Pulmonary artery endothelial cell (primary cell): ENCODE results near the gene FBXO46. TPM values are rescaled to one million over a fixed set of nuclear protein-coding genes. Genes with fewer than 3 reads are reported as not detected.

ENCODE experiments used
- DNase-seq: peaks from one replicate; pipeline ENCODE4 v3.0.0-alpha.2; 2011; ENCODE audit warnings: low read depth, low spot score
- total RNA-seq: library from RNA; depleted of rRNA; stranded (reverse); fragments of >200 nt; gene quantifications from 2 replicates; pipeline ENCODE4 v1.2.3, GENCODE V29; 2014

Gene FBXO46, protein sequence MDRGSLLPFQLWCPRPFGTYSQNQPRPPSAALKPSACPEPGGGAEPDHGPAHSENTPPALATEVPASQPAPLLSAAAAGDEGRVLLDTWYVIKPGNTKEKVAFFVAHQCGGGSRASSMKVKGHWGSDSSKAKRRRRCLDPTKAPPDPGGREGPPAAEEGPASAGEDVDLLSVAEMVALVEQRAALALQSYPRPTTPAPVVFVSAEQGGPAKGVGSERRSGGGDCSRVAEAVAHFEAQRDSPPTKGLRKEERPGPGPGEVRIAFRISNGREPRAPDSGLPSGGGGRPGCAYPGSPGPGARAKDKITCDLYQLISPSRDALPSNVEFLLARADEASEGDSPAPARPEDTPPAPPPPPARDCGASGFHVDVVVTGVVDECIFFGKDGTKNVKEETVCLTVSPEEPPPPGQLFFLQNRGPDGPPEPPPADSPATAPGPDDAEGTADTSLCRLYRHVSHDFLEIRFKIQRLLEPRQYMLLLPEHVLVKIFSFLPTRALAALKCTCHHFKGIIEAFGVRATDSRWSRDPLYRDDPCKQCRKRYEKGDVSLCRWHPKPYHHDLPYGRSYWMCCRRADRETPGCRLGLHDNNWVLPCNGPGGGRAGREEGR
- total RNA-seq, result 5.3 and 6.5 TPM in 2 replicates

DNA sequence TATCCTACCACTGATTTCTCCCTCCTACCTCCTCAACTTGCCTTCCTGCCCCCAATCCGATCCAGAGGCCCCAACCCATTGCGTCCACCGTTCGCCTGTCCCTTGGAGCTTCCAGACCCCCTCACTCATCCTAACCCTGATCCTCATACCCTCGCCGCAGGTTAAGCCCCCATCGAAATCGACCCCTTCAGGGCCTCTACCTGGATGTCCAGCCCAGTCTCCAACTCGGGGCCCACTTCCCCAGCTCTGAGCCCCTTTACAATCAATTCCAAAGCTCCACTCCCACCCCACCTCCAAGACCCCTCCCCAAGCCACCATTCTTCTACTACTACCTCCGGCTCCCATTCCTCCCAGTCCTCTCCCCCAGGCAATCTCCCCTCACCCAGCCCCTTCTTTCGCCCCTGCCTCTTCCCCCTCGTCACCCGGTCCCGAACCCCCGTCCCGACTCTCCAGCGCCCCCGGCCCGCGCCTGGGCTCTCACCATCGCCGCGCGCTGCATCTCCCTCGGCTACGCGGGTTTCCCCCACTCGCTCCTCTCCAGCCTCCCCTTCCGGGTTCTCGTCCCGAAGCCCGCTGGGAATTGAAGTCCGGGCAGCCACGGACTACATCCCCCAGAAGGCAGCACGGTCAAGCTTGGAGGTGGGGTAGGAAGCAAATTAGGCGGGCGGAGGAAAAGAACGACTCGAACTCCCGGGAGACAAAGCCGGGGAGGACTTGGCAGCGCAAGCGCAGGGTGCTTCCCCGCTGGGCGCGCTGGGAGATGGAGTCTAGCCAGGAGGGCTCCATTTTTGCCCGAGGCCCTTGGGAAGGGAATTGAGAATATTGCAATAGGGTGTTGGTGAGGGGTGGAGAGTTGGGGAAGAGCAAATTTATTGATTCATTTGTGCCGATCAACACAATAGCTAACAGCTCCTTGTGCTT, at the start of gene FBXO46:
Gene FBXO46 (minus strand): TSS at position 529 of the 921 bp plus-strand sequence. CDS start 17,401 bp downstream, outside the sequence.
- DNase-seq, result peak; percentile 94

- no peak for DNase-seq
These were observed 49.4 kb upstream of the FBXO46 start for GRCh38 chr19:45780146-45780447.

GRCh38 chr19:45779231-45780145, 48.8 kb upstream of the FBXO46 start:
- DNase-seq, result no peak

GRCh38 chr19:45778010-45778661, 47.4 kb upstream of the FBXO46 start:
- DNase-seq, result no peak

DNA sequence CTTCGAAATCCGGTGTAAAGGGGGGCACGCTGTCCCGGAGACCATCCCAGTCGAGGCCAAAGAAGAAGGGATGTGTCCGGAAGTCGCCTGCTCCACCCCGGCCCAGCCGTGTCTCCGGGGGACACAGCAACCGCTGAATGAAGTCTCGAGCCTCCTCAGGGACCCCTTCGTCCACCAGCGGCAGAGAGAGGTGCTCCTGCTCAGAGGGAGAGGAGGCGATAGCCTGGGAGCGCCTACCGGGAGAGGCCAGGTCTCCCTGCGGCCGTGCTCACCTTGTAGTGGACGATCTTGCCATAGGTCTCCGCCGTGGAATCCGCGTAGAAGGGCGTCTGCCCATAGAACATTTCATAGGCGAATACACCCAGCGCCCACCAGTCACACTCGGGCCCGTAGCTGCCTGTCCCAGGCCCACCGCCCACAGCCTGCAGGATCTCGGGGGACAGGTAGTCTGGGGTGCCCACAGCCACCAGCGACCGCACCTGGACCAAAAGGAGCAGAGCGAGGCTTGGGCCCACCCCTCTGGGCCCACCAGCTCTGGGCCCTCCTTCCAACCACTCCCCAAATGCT, 46.8 kb upstream of the FBXO46 start:
- no peak for DNase-seq

DNA sequence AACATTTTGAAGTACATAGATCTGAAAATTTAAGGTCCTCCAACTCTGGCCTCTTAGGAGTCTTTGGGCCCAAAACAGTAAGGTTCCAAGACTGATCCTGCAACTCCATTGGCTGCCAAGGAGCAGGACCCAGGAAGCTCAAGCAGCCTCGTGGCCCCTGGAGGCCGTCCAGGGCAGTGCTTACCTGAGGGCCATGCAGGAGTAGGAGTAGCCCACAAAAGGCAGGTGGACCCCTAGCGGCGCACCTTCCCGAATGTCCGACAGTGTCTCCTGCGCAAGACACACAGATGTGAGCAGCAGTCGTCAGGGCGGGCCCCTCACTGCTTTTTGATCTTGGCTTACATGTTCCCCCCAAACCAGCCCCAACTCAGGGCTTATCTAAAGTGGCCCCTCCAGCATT, 44.1 kb upstream of the FBXO46 start:
- no peak for DNase-seq

DNA sequence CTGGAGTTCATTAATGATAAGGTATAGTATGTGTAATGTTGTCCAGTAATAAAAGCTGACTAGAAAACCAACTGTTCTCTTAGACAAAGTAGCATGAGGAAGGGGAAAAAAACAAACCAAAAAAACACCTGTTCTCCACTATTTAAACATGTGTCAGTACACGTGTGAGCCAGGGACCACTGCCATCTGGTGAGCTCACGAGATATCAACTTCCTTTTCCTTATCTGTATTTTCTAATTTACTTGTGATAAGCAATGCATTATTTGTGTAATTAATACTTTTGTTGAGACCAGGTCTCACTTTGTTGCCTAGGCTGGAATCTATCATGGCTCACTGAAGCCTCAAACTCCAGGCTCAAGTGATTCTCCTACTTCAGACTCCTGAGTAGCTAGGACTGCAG, 42.7 kb upstream of the FBXO46 start:
- DNase-seq, result no peak

DNA sequence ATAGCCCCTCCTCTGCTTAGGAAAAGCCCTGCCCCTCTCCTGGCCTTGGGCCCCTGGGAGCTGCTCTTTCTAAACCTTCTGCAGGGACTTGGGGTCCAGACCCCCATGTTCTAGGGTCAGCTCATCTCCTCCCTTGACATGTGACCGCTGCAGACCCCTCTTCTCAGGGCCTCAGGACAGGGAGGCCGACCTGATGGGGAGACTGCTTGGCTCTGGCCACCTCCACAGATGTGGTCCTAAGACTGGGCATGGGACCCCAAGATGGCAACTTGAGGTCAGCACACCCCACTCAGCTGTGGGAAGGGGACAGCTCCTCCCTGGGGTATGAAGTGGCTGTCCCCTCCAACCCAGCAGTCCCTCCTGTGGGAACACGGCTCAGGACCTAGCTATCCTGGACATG, 42.2 kb upstream of the FBXO46 start:
- DNase-seq, result no peak

DNA sequence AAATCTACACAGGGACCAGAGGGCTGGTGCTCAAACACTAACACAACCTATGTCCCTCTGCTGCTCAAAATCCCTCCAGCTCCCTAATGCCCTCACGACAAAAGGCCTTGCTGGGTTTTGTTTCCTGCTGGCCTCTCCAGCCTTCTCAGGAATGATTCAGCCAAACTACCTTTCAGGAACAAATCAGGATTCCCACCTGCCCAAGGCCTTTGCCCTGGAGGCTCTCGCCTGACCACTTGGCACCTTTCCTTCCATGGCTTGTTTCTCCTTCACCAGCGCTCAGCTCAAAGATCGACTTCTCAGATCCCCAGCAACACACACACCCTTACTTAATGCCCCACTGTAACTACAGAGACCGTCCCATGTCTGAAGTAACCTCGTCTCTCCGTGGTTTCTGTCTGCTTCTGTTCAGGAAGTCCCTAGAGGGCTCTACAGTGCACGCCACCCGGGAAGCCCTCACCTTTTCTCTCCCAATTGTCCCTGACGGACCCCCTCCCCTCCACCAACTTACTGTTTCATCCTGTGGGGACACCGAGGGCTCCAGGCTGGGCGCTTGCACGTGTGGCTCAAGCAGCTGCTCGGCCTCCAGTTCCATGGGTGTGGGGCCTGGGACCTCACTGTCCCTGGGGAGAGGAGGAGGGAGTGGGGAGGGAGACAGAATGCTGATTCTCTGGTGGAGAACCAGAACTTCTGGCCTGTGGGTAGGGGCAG, 41.6 kb upstream of the FBXO46 start:
- no peak for DNase-seq

DNA sequence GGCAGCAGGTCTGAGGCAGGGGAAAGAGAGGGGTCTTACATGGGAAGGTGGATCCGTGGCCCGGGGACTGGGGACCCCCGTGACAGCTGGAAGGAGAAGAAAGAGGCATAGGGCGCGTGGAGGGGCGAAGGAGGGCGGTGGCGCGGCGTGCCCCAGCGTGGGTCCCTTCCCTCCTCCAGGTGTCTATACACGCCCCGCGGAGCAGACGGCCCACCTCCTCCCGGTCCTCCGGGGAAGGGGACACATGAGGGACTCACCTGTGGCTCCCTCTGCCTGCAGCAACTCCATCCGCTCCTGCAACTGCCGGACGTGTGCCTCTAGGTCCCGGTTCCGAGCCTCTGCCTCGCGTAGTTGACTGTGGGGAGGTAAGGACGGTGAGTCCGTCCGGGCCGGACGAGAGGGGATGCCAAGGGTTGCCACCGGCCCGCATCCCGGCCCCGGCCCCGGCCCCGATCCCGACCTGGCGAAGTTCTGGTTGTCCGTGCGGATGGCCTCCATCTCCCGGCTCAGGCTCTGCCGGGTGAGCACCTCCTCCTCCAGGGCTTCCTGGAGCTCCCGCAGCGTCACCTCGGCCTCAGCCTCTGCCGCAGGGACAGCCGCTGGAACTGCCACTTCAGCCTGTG, 40.7 kb upstream of the FBXO46 start:
- DNase-seq, result no peak

GRCh38 chr19:45770192-45771101, 39.8 kb upstream of the FBXO46 start:
- DNase-seq, result peak; percentile 95

DNA sequence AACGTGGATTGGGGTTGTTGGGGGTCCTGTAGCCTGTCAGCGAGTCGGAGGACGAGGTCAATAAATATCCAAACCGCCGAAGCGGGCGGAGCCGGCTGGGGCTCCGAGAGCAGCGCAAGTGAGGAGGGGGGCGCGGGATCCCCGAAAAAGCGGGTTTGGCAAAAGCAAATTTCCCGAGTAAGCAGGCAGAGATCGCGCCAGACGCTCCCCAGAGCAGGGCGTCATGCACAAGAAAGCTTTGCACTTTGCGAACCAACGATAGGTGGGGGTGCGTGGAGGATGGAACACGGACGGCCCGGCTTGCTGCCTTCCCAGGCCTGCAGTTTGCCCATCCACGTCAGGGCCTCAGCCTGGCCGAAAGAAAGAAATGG, 39.1 kb upstream of the FBXO46 start:
- no peak for DNase-seq

DNA sequence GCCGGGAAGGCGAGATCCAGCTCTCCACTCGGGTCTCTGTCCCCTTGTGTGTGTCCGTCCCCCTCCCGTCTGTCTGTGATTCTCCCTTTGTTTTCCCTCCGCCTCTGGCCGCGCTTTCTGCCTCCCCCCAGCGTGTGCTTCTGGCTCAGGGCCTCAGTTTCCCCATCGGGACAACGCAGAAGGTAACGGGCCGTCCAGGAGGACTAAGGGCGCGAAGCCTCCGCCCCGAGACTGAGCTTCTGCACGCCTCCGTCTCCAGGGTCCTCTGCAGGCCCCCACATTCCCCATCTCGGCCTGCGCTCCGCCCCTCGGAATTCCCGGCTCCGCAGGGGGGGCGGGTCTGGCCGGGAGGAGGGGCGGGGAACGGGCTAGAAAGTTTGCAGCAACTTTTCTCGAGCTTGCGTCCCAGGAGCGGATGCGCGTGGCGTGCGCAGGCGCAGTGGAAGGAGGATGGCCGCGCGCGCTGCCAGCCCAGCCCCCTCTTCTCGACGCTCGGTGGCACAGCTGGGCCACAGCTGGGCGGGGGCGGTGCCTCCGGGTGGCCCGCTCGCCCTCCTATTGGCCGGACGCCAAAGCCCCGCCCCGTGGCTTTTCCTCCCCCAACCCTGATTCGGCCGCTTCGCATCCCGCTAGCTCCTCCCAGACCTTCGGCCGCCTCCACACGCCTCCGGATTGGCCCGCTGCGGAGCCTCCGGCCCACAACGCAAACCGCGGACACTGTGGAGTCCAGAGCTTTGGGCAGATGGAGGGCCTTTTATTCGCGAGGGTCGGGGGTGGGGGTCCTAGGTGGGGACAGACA, 38.5 kb upstream of the FBXO46 start, which contains the start of gene SIX5:
Gene SIX5 (minus strand): TSS at position 269 of the 799 bp plus-strand sequence. CDS start 408 bp downstream, outside the sequence.
- DNase-seq, result peak; percentile 90

DNA sequence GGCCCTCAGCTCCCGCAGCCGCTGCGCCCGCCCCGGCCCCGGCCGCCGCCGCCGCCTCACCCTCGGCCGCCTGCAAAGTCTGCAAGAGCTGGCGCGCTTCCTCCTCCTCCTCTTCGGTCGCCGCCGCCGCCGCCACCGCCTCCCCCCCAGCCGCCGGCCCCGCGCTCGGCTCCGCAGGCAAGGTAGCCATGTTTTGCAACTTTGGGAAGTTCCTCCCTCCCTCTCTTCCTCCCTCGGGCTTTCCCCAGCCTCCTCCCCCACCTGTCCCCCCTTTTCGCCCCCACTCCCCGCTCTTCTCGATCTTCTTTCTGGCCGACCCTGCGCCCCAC, 37.9 kb upstream of the FBXO46 start:
- DNase-seq, result no peak

- DNase-seq, result no peak
These were observed 37.4 kb upstream of the FBXO46 start for GRCh38 chr19:45767881-45768654.

DNA sequence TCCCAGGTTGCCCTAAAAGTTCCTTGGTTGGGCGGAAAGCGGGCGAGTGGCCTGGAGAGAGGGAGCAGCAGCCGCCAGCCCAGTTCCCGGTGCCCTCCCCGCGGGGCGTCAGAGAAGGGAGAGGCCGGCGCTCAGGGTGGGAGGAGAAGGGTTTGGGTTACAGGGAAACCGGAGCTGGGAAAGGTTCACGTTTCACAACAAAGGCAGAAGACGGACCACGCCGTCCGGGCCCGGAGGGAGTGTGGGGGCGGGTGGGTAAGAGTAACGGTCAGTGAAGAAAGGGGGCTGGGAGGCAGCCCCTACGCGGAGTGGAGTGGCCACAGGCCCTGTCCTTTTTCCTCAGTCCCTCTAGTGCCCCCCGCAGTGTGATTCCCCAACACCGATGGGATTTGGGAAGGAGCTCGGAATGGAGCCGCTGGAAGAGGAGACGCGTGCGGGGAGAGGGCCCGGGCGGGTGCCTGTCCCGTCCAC, 36.7 kb upstream of the FBXO46 start:
- no peak for DNase-seq
